HG03439 (cell line): ENCODE measurements around the gene ZNF322.

Experiments
- ATAC-seq: cut with Tn5 transposase; IDR thresholded peaks from one replicate; pipeline ENCODE4 v1.9.1; 2021; ENCODE audit warnings: mild to moderate bottlenecking, moderate library complexity; ENCODE audit not compliant: unreplicated experiment

Gene ZNF322

GRCh38 chr6:26592649-26593048 is 66.9 kb downstream of the ZNF322 start:
- ATAC-seq = no peak

GRCh38 chr6:26588965-26589364 is 70.6 kb downstream of the ZNF322 start:
- ATAC-seq = no peak
